IPS DF 6.9 (cell line): ENCODE results near the gene NPTX2.

Source experiments
- DNase-seq: peaks from one replicate; pipeline ENCODE4 v3.0.0-alpha.2; 2013; ENCODE audit warnings: low read depth, low spot score
- H3K27ac ChIP-seq: one replicate; pipeline ENCODE4 v1.5.1; 2013; ENCODE audit warnings: low read length, control low read depth
- H3K27me3 ChIP-seq: 2 replicates; pipeline ENCODE4 v1.6.1; 2013; ENCODE audit warnings: mild to moderate bottlenecking, low read length; ENCODE audit not compliant: control insufficient read depth, insufficient read depth
- H3K36me3 ChIP-seq: 2 replicates; pipeline ENCODE4 v1.6.1; 2013; ENCODE audit warnings: low read length; ENCODE audit not compliant: control insufficient read depth, insufficient read depth
- H3K4me1 ChIP-seq: 2 replicates; pipeline ENCODE4 v1.6.1; 2013; ENCODE audit warnings: low read length; ENCODE audit not compliant: control insufficient read depth, insufficient read depth
- H3K4me3 ChIP-seq: 2 replicates; pipeline ENCODE4 v1.5.1; 2013; ENCODE audit warnings: mild to moderate bottlenecking, low read length
- H3K9me3 ChIP-seq: 2 replicates; pipeline ENCODE4 v1.6.1; 2013; ENCODE audit warnings: low read length, inconsistent platforms; ENCODE audit not compliant: control insufficient read depth, insufficient read depth
- WGBS: extraction: QIAGEN DNeasy Blood & Tissue Kit; methylation state at CpG from one replicate; pipeline ENCODE4 v1.1.7; 2013; ENCODE audit warnings: mixed read lengths, missing lambda C conversion rate; ENCODE audit not compliant: insufficient read length, insufficient coverage; 5-methylcytosine and 5-hydroxymethylcytosine counted together

Gene NPTX2

GRCh38 chr7:98630149-98630548 lies 13.1 kb downstream of the NPTX2 start:
- H3K9me3 ChIP-seq: no peaks in the 10 kb centered on the region; the same call in 1 of the 2 replicates
- no peaks in the 10 kb centered on the region for H3K36me3 ChIP-seq
- WGBS: no CpG with 5 or more reads among the region's 9 CpGs
- H3K27me3 ChIP-seq: no peaks in the 10 kb centered on the region
- no peak overlapping the region for H3K4me3 ChIP-seq
- no peak for DNase-seq
- no peak overlapping the region for H3K27ac ChIP-seq
- 0 out of 2 replicates have a peak, but pooled peaks cover 5% of the 10 kb centered on the region for H3K4me1 ChIP-seq

GRCh38 chr7:98630770-98631169 lies 13.7 kb downstream of the NPTX2 start:
- no peak overlapping the region for H3K4me3 ChIP-seq
- no peaks in the 10 kb centered on the region for H3K27me3 ChIP-seq

GRCh38 chr7:98638853-98639252 lies 21.8 kb downstream of the NPTX2 start:
- H3K27me3 ChIP-seq: no peaks in the 10 kb centered on the region
- no peak overlapping the region for H3K4me3 ChIP-seq
- no peaks in the 10 kb centered on the region for H3K9me3 ChIP-seq
- H3K36me3 ChIP-seq: no peaks in the 10 kb centered on the region
- no peak for DNase-seq
- H3K4me1 ChIP-seq: no peaks in the 10 kb centered on the region
- no CpG with 5 or more reads among the region's 2 CpGs for WGBS
- H3K27ac ChIP-seq: no peak overlapping the region

More at GRCh38 chr7:98630770-98631169, 13.7 kb downstream of the NPTX2 start:
- Histone ChIP-seq H3K27ac (no peak overlapping the region), H3K36me3 (no peaks in the 10 kb centered on the region), H3K4me1 (0 out of 2 replicates have a peak, but pooled peaks cover 5% of the 10 kb centered on the region), H3K9me3 (no peaks in the 10 kb centered on the region; the same call in 1 of the 2 replicates)
- no CpG with 5 or more reads among the region's 3 CpGs for WGBS
- no peak for DNase-seq

GRCh38 chr7:98640375-98640774 lies 23.3 kb downstream of the NPTX2 start:
- Histone ChIP-seq H3K27me3 (no peaks in the 10 kb centered on the region), H3K4me3 (no peak overlapping the region), H3K4me1 (no peaks in the 10 kb centered on the region), H3K27ac (no peak overlapping the region), H3K9me3 (no peaks in the 10 kb centered on the region), H3K36me3 (no peaks in the 10 kb centered on the region)
- no peak for DNase-seq
- WGBS: no CpG with 5 or more reads among the region's 9 CpGs

GRCh38 chr7:98641646-98642500 lies 24.8 kb downstream of the NPTX2 start:
- WGBS: no CpG with 5 or more reads among the region's 15 CpGs
- DNase-seq: no peak
- H3K36me3 ChIP-seq: no peaks in the 10 kb centered on the region
- no peaks in the 10 kb centered on the region for H3K27me3 ChIP-seq
- H3K9me3 ChIP-seq: no peaks in the 10 kb centered on the region
- no peak overlapping the region for H3K4me3 ChIP-seq
- no peak overlapping the region for H3K27ac ChIP-seq
- H3K4me1 ChIP-seq: no peaks in the 10 kb centered on the region

GRCh38 chr7:98643236-98643985 lies 26.3 kb downstream of the NPTX2 start:
- no peak overlapping the region for H3K4me3 ChIP-seq
- H3K36me3 ChIP-seq: no peaks in the 10 kb centered on the region
- no peaks in the 10 kb centered on the region for H3K9me3 ChIP-seq
- no CpG with 5 or more reads among the region's 3 CpGs for WGBS
- H3K4me1 ChIP-seq: no peaks in the 10 kb centered on the region
- H3K27me3 ChIP-seq: no peaks in the 10 kb centered on the region
- DNase-seq: no peak
- H3K27ac ChIP-seq: no peak overlapping the region

GRCh38 chr7:98646465-98646864 lies 29.4 kb downstream of the NPTX2 start:
- DNase-seq: no peak

GRCh38 chr7:98647326-98647725 lies 30.2 kb downstream of the NPTX2 start:
- Histone ChIP-seq H3K4me1 (no peaks in the 10 kb centered on the region), H3K27me3 (no peaks in the 10 kb centered on the region), H3K9me3 (no peaks in the 10 kb centered on the region), H3K4me3 (no peak overlapping the region), H3K36me3 (no peaks in the 10 kb centered on the region), H3K27ac (no peak overlapping the region)
- no CpG with 5 or more reads among the region's 4 CpGs for WGBS
- no peak for DNase-seq

More at GRCh38 chr7:98646465-98646864, 29.4 kb downstream of the NPTX2 start:
- WGBS: no CpG with 5 or more reads among the region's 2 CpGs
- Histone ChIP-seq H3K4me3 (no peak overlapping the region), H3K9me3 (no peaks in the 10 kb centered on the region), H3K4me1 (no peaks in the 10 kb centered on the region), H3K27ac (no peak overlapping the region), H3K36me3 (no peaks in the 10 kb centered on the region), H3K27me3 (no peaks in the 10 kb centered on the region)

GRCh38 chr7:98651760-98652159 lies 34.7 kb downstream of the NPTX2 start:
- DNase-seq: no peak
- Histone ChIP-seq H3K36me3 (no peaks in the 10 kb centered on the region), H3K27ac (no peak overlapping the region), H3K9me3 (no peaks in the 10 kb centered on the region), H3K4me3 (no peak overlapping the region), H3K4me1 (no peaks in the 10 kb centered on the region), H3K27me3 (no peaks in the 10 kb centered on the region)
- WGBS: no CpG with 5 or more reads among the region's 6 CpGs

- H3K9me3 ChIP-seq: no peaks in the 10 kb centered on the region
- H3K4me1 ChIP-seq: no peaks in the 10 kb centered on the region
- no CpG with 5 or more reads among the region's 6 CpGs for WGBS
- no peak for DNase-seq
- H3K36me3 ChIP-seq: no peaks in the 10 kb centered on the region
- no peak overlapping the region for H3K27ac ChIP-seq
- H3K27me3 ChIP-seq: no peaks in the 10 kb centered on the region
- H3K4me3 ChIP-seq: no peak overlapping the region
Measured at GRCh38 chr7:98653601-98654310, 36.7 kb downstream of the NPTX2 start.
